GM19463 (cell line): Measurements from ENCODE around the gene GSG1L.

Source experiments
- ATAC-seq: cut with Tn5 transposase; IDR thresholded peaks from one replicate; pipeline ENCODE4 v1.9.1; 2021; ENCODE audit warnings: mild to moderate bottlenecking, moderate library complexity; ENCODE audit not compliant: unreplicated experiment

The GSG1L gene

GRCh38 chr16:28027055-28027454 lies 36.5 kb downstream of the GSG1L start:
- ATAC-seq, result no peak

DNA sequence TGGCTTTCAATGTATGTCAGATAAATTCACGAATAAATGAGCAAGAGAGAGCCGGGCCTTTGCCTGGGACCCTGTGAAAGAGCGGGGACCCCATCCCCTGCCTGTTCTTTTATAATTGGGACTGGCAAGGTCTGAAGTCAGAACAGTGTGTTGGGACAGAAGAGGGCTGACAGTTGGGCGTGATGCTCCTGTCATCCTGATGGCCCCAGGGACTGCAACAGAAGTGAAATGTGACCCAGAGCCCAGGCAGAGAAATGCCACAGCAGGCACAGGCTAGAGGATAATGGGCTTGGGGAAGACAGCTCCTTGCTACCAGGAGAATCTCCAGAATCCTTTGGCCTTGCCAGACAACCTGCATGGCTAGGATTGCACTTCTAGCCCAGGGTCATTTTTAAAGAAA lies 37.9 kb downstream of the GSG1L start:
- ATAC-seq, result no peak

GRCh38 chr16:28019218-28019617 lies 44.3 kb downstream of the GSG1L start:
- ATAC-seq, result no peak

GRCh38 chr16:28014851-28015250 lies 48.7 kb downstream of the GSG1L start:
- ATAC-seq, result no peak

DNA sequence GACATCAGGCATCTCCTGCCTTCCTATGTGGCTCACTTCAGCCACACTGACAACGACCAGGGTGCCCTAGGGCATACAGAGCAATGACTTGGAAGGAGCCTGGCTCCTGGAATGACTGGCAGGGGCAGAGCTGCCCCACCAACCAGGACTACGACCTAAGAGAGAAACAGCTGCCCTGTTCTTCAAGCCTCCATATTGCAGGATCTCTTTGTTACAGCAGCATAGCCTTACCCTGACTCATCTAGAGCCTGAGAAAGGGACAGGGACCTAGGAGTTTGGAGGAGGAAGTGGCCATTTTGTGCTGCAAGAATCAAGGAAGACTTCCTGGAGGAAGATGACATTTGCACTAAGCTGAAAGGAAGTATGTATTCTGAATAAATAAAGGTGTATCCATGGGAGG lies 49.6 kb downstream of the GSG1L start:
- no peak for ATAC-seq

GRCh38 chr16:28013392-28013791 lies 50.1 kb downstream of the GSG1L start:
- no peak for ATAC-seq

- no peak for ATAC-seq
Measured at GRCh38 chr16:28011971-28012445, 51.5 kb downstream of the GSG1L start.

- ATAC-seq, result no peak
Measured at GRCh38 chr16:28011223-28011622, 52.3 kb downstream of the GSG1L start.

- no peak for ATAC-seq
Measured at GRCh38 chr16:28010671-28011070, 52.8 kb downstream of the GSG1L start.

DNA sequence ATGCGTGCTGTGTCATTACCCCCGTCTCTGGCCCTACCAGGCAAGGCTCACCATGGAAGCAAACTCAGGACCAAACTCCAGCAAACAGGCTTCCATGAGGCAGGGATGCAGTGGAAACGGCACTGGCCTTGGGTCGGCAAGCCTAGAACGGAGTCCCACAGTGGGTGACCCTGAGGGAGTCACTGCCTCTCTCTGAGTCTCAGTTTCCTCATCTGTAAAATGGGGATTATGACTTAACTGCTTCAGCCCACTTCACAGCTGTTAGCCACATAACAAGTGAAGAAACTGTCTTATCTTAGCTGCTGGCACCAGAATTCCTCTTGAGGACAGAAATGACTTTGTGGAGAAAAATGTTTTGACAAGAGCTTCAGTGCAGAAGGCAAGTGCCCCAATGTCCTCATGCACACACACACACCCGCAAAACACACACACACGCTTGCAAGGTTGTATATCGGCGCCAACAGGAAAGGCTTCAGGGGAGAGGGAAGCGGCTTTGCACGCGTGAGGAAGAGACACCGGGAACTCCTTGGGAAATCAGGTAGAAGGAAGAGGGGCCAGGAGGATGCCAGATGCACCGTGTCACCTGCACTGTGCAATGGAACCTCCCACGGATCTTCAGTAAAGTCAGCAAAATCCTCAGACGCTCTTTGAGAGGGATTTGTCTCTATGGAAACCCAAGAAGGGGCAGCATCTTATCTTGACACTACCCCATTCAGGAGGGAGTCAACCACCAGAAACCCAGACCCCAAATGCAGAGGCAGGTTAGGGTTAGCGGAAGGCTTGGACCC lies 53.7 kb downstream of the GSG1L start:
- ATAC-seq, result no peak

DNA sequence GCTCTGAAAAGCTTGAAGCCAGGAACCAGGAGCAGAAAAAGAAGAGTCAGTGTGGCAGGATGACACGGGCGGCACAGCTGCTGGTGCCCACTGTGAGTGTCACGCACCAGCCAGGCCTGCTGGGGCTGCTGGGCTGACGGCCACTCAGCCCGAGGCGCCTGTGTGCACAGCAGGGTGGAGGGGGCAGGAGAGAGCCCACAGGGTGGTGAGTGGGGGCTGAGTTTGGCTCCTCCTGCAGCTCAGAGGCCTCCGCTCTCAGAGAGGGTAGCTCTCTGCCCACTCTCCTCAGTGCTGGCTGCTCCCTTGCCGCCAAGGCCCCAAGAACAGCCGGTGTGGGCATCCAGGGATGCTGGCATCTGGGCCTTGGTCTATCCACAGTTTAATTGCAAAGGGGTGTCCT lies 59.6 kb downstream of the GSG1L start:
- no peak for ATAC-seq

DNA sequence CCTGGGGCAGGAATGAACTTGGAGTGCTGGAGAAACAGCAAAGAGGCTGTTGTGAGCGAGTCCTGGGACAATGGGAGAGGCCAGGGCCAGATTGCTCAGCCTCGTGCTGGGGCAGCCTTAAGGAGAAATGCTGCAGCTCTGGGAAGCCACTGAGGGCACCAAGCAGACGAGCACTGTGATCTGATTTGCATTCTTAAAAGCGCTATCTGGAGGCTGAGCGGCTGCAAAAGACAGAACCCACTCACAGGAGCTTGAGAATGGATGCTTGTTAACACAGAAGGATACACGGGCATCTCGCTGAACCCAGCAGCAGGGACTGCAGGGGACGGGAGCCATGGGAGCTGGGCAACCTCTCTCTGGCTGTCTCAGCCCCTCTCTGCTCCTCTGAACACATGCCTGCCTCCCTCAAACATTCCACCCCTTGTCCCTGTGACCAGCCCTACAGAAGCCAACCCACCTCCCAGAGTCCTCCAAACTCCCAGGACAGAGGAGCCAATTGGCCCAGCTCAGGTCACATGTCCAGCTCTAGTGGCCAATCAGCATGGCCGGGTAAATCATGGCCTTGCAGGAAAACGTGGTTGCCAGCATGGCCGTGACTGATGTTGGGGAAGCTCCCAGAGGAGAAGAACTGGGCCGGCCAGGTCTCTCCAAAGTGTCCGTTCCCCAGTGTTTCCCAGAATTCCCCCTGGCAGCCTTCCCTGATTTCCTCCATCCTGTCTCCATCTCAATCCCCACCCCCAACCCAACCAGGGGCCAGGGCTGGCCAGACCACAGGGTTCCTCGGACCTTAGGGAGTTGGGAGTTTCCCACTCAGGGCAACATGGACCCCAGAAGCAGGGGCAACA lies 60.3 kb downstream of the GSG1L start:
- no peak for ATAC-seq

DNA sequence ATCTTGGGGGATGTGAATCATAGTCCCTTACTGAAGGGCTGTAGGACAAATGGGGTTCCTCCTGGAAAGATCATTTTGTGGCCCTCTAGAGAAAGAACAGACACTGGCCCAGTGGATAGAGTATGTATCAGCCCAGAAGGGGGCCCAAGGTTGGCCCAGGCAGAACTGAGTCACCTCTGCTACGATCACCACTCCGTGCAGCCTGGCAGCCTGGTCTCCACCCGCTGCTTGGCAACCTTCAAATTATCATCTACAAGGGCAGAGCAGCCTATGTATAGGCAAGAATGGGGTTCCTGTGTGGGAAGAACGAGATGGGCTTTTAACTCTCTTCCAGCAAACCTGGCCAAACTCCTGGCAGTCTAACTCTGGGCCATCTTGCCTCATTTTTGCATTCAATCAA lies 61.9 kb downstream of the GSG1L start:
- ATAC-seq, result no peak

DNA sequence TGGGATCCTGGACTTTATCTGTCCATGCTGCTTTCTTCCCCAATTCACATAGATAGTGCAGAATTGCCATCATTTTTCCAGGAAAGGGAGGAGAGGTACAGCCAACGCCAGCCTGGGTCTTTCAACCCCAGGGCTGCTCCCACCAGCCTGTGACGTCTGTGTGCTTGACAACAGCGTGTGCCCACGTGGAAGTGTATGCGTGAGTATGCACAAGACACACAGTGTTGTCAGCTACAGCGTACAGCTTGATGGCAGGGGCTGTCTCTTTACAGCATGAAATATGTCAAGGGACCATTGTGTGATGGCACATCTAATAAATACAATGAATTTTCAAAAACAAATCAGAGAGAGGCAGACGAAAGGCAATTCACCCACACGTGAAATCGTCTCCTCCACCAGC lies 62.3 kb downstream of the GSG1L start:
- no peak for ATAC-seq

- ATAC-seq, result no peak
Measured at GRCh38 chr16:28000314-28001169, 63.0 kb downstream of the GSG1L start.

GRCh38 chr16:27999687-28000086 lies 63.8 kb downstream of the GSG1L start:
- no peak for ATAC-seq

DNA sequence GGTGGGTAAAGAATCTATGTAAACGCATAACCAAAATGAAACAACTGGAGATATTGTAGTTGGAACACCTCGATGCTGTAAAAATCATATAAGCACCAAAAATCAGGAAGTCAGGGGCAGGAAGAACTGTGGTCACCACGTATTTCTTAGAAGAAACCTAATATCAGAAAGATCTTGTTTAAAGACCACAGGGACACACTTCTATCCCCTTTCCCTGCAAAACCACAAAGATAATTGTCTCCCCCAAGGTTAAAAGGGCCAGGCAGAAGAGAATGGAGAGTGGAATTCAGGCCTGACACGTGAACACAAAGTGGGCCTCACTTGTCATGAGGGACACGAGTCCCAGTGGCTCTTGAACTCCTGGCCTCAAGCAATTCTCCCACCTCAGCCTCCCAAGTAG lies 68.1 kb downstream of the GSG1L start:
- no peak for ATAC-seq

GRCh38 chr16:27994686-27995085 lies 68.8 kb downstream of the GSG1L start:
- no peak for ATAC-seq

GRCh38 chr16:27993587-27993986 lies 69.9 kb downstream of the GSG1L start:
- ATAC-seq, result no peak

GRCh38 chr16:27991876-27992275 lies 71.6 kb downstream of the GSG1L start:
- ATAC-seq, result no peak

GRCh38 chr16:27985981-27986380 lies 77.5 kb downstream of the GSG1L start:
- no peak for ATAC-seq
